ENCODE data around the gene AK5.

Gene AK5

GRCh38 chr1:77539519-77540142 is 257.8 kb downstream of the AK5 start:
- no peak overlapping the region for H3K4me3 ChIP-seq (replicated peaks; ENCODE audit: low read depth, low read length)
- TF ChIP-seq CTCF (IDR thresholded peaks at IDR 0.05; ENCODE audit: low read length, missing control alignments), result no peak
- DNase-seq (ENCODE audit: low read depth), result peak; percentile 70

GRCh38 chr1:77540501-77541161 is 258.8 kb downstream of the AK5 start:
- TF ChIP-seq CTCF (IDR thresholded peaks at IDR 0.05; ENCODE audit: low read length, missing control alignments), result no peak
- peak; percentile 30 for DNase-seq (ENCODE audit: low read depth)

GRCh38 chr1:77541162-77541545 is 259.3 kb downstream of the AK5 start:
- no peak overlapping the region for H3K4me3 ChIP-seq (replicated peaks; ENCODE audit: low read depth, low read length)
- no peak for DNase-seq (ENCODE audit: low read depth)
- no peak for TF ChIP-seq CTCF (IDR thresholded peaks at IDR 0.05; ENCODE audit: low read length, missing control alignments)

More at GRCh38 chr1:77540501-77541161, 258.8 kb downstream of the AK5 start:
- no peak overlapping the region for H3K4me3 ChIP-seq (replicated peaks; ENCODE audit: low read depth, low read length)

- DNase-seq (ENCODE audit: low read depth), result peak; percentile 58
- no peak overlapping the region for H3K4me3 ChIP-seq (replicated peaks; ENCODE audit: low read depth, low read length)
- TF ChIP-seq CTCF (IDR thresholded peaks at IDR 0.05; ENCODE audit: low read length, missing control alignments), result no peak
Measured at GRCh38 chr1:77542813-77543420, 261.1 kb downstream of the AK5 start.

- DNase-seq (ENCODE audit: low read depth), result no peak
Measured at GRCh38 chr1:77543822-77544448, 262.1 kb downstream of the AK5 start.

GRCh38 chr1:77544845-77545244 is 263.0 kb downstream of the AK5 start:
- DNase-seq (ENCODE audit: low read depth), result no peak
- TF ChIP-seq CTCF (IDR thresholded peaks at IDR 0.05; ENCODE audit: low read length, missing control alignments), result no peak
- H3K4me3 ChIP-seq (replicated peaks; ENCODE audit: low read depth, low read length), result no peak overlapping the region

More at GRCh38 chr1:77543822-77544448, 262.1 kb downstream of the AK5 start:
- no peak for TF ChIP-seq CTCF (IDR thresholded peaks at IDR 0.05; ENCODE audit: low read length, missing control alignments)
- H3K4me3 ChIP-seq (replicated peaks; ENCODE audit: low read depth, low read length), result no peak overlapping the region
